Measurements from ENCODE around the gene NCAM1.

DNA sequence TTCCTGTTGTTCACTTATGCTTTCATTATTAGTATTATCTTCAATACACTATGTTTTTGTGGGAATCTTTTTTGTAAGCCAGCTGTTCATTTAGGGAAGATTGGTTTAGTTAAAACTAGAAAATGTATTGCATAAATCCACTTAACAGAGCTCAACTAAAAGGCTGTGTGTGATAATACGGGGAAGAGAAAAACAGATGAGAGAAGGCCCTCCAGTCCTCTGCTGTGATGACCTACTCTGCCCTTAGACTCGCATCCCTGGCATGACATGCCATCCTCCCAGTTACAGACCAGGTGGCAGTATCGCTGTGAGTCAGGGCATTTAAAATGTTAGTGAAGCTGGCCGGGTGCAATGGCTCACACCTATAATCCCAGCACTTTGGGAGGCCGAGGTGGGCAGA is 179.8 kb downstream of the NCAM1 start:
- TF ChIP-seq, protein P1, sequence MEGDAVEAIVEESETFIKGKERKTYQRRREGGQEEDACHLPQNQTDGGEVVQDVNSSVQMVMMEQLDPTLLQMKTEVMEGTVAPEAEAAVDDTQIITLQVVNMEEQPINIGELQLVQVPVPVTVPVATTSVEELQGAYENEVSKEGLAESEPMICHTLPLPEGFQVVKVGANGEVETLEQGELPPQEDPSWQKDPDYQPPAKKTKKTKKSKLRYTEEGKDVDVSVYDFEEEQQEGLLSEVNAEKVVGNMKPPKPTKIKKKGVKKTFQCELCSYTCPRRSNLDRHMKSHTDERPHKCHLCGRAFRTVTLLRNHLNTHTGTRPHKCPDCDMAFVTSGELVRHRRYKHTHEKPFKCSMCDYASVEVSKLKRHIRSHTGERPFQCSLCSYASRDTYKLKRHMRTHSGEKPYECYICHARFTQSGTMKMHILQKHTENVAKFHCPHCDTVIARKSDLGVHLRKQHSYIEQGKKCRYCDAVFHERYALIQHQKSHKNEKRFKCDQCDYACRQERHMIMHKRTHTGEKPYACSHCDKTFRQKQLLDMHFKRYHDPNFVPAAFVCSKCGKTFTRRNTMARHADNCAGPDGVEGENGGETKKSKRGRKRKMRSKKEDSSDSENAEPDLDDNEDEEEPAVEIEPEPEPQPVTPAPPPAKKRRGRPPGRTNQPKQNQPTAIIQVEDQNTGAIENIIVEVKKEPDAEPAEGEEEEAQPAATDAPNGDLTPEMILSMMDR (IDR thresholded peaks at IDR 0.05) = no peak
- TF ChIP-seq EP300 (IDR thresholded peaks at IDR 0.05) = no peak

Data from sigmoid colon (tissue), 4 donors.